Left ventricle myocardium inferior (tissue), 1 donor: ENCODE data around the gene TMEM132C. TPM values are rescaled to one million over a fixed set of nuclear protein-coding genes. Genes with fewer than 3 reads are reported as not detected.

Source experiments
- DNase-seq: peaks from one replicate; pipeline ENCODE4 v3.0.0-alpha.2; 2020
- H3K27ac ChIP-seq: fragments of 200-600 bp; replicated peaks from 2 replicates; pipeline ENCODE4 v1.8.0; 2021
- H3K27me3 ChIP-seq: fragments of 200-600 bp; 2 replicates; pipeline ENCODE4 v1.8.0; 2021; ENCODE audit warnings: low read depth
- H3K36me3 ChIP-seq: fragments of 200-600 bp; 2 replicates; pipeline ENCODE4 v1.8.0; 2021
- H3K4me1 ChIP-seq: fragments of 200-600 bp; 2 replicates; pipeline ENCODE4 v1.8.0; 2021
- H3K4me3 ChIP-seq: fragments of 200-600 bp; 2 replicates; pipeline ENCODE4 v1.8.0; 2021; ENCODE audit warnings: mild to moderate bottlenecking, moderate library complexity
- H3K9me3 ChIP-seq: fragments of 200-600 bp; replicated peaks from 2 replicates; pipeline ENCODE4 v1.8.0; 2021
- CTCF ChIP-seq: fragments of 200-600 bp; IDR thresholded peaks from 2 replicates; pipeline ENCODE4 v1.8.0; 2021; ENCODE audit warnings: antibody characterized with exemption, mild to moderate bottlenecking, borderline replicate concordance
- intact Hi-C: fragments of 100-400 bp; cut with micrococcal nuclease; formaldehyde crosslinking; loops from one replicate; pipeline ENCODE4 v1.11.0; 2022
- total RNA-seq: library from RNA; stranded (reverse); fragmentation: NEBNext Ultra II Directional; extraction: Animal tissue kit (Norgen Biotek cat#: 25700); gene quantifications from one replicate; pipeline ENCODE4 v1.2.1, GENCODE V29; 2021
- donor health status: DM: no; HTN: yes; CAD: no; lungs with severe emphysema.

TMEM132C gene
- total RNA-seq, 1 donor from 2014 or later: 1.8 TPM

GRCh38 chr12:128662101-128662500 lies 395.1 kb downstream of the TMEM132C start:
- Histone ChIP-seq H3K27ac (no peak overlapping the region), H3K9me3 (peaks cover 11% of the 10 kb centered on the region), H3K4me1 (no peaks in the 10 kb centered on the region), H3K4me3 (no peak overlapping the region), H3K27me3 (peaks cover 20% of the 10 kb centered on the region), H3K36me3 (no peaks in the 10 kb centered on the region)
- intact Hi-C loops: no loop called here
- TF ChIP-seq CTCF: no peak
- DNase-seq: no peak

- intact Hi-C loops: no loop called here
- H3K9me3 ChIP-seq: peaks cover 16% of the 10 kb centered on the region
- TF ChIP-seq CTCF: no peak
- H3K36me3 ChIP-seq: no peaks in the 10 kb centered on the region
- H3K4me3 ChIP-seq: no peak overlapping the region
- DNase-seq: no peak
- H3K27me3 ChIP-seq: peaks cover 12% of the 10 kb centered on the region
- H3K4me1 ChIP-seq: no peaks in the 10 kb centered on the region
- no peak overlapping the region for H3K27ac ChIP-seq
Observed at GRCh38 chr12:128664501-128664900, 397.5 kb downstream of the TMEM132C start.

- Histone ChIP-seq H3K4me3 (no peak overlapping the region), H3K4me1 (no peaks in the 10 kb centered on the region), H3K9me3 (peaks cover 24% of the 10 kb centered on the region), H3K27me3 (peaks cover 6% of the 10 kb centered on the region), H3K36me3 (no peaks in the 10 kb centered on the region), H3K27ac (no peak overlapping the region)
- no peak for TF ChIP-seq CTCF
- no peak for DNase-seq
- intact Hi-C loops: no loop called here
Observed at GRCh38 chr12:128667193-128667592, 400.2 kb downstream of the TMEM132C start.

- H3K4me1 ChIP-seq: no peaks in the 10 kb centered on the region
- no peak overlapping the region for H3K27ac ChIP-seq
- intact Hi-C loops: no loop called here
- peaks cover 19% of the 10 kb centered on the region for H3K9me3 ChIP-seq
- H3K4me3 ChIP-seq: no peak overlapping the region
- no peak for TF ChIP-seq CTCF
- H3K36me3 ChIP-seq: no peaks in the 10 kb centered on the region
- peaks cover 10% of the 10 kb centered on the region for H3K27me3 ChIP-seq
- DNase-seq: no peak
Observed at GRCh38 chr12:128671528-128672042, 404.6 kb downstream of the TMEM132C start.

GRCh38 chr12:128672428-128672827 lies 405.5 kb downstream of the TMEM132C start:
- no peak overlapping the region for H3K27ac ChIP-seq
- no peaks in the 10 kb centered on the region for H3K36me3 ChIP-seq
- intact Hi-C loops: no loop called here
- peaks cover 10% of the 10 kb centered on the region for H3K9me3 ChIP-seq
- peaks cover 16% of the 10 kb centered on the region for H3K27me3 ChIP-seq
- no peak overlapping the region for H3K4me3 ChIP-seq
- TF ChIP-seq CTCF: no peak
- no peaks in the 10 kb centered on the region for H3K4me1 ChIP-seq
- no peak for DNase-seq
